Mesodermal cell (in vitro differentiated cells): ENCODE measurements around the gene MUTYH.

Experiments used
- H3K27ac ChIP-seq: 2 replicates; pipeline ENCODE4 v1.7.0; 2013; ENCODE audit warnings: mild to moderate bottlenecking, low read depth, low read length, moderate library complexity; ENCODE audit not compliant: severe bottlenecking
- H3K36me3 ChIP-seq: 2 replicates; pipeline ENCODE4 v1.7.1; 2013; ENCODE audit warnings: mild to moderate bottlenecking, low read length, moderate library complexity; ENCODE audit not compliant: control insufficient read depth, insufficient read depth
- H3K4me1 ChIP-seq: one replicate; pipeline ENCODE4 v1.7.1; 2013; ENCODE audit warnings: mild to moderate bottlenecking, low read length; ENCODE audit not compliant: insufficient read depth, control insufficient read depth, poor library complexity, severe bottlenecking
- H3K4me3 ChIP-seq: 2 replicates; pipeline ENCODE4 v1.7.0; 2013; ENCODE audit warnings: low read length, control low read depth, mild to moderate bottlenecking; ENCODE audit not compliant: insufficient read depth, poor library complexity, severe bottlenecking; ENCODE audit errors: extremely low read depth
- H3K9me3 ChIP-seq: 2 replicates; pipeline ENCODE4 v1.7.1; 2013; ENCODE audit warnings: mild to moderate bottlenecking, low read length, moderate library complexity; ENCODE audit not compliant: control insufficient read depth
- WGBS, 2 experiments: methylation state at CpG; one replicate each; pipeline ENCODE4 v1.1.5; 2013; ENCODE audit warnings: missing lambda C conversion rate in 2 of 2; ENCODE audit not compliant: insufficient coverage in 2 of 2; 5-methylcytosine and 5-hydroxymethylcytosine counted together

The MUTYH gene

GRCh38 chr1:45351508-45351907, 11.3 kb upstream of the MUTYH start:
- WGBS, 2 experiments = 84 to 87% methylated on average over 4 to 5 of the region's 5 CpGs
- Histone ChIP-seq H3K36me3 (peaks cover 3% of the 10 kb centered on the region), H3K27ac (no peak overlapping the region), H3K9me3 (no peaks in the 10 kb centered on the region), H3K4me3 (no peak overlapping the region), H3K4me1 (peaks cover 19% of the 10 kb centered on the region)

GRCh38 chr1:45348966-45349677, 8.9 kb upstream of the MUTYH start:
- 91 to 96% methylated on average over 3 of the region's 3 CpGs for WGBS, 2 experiments
- H3K27ac ChIP-seq = no peak overlapping the region

GRCh38 chr1:45348609-45348965, 8.3 kb upstream of the MUTYH start:
- Histone ChIP-seq H3K4me1 (peaks cover 19% of the 10 kb centered on the region), H3K4me3 (no peak overlapping the region), H3K9me3 (no peaks in the 10 kb centered on the region), H3K27ac (no peak overlapping the region), H3K36me3 (peaks cover 28% of the 10 kb centered on the region)
- 83% methylated on average over 1 of the region's 1 CpG; no CpG with 5 or more reads in 1 of the 2 experiments for WGBS, 2 experiments

More at GRCh38 chr1:45348966-45349677, 8.9 kb upstream of the MUTYH start:
- H3K4me1 ChIP-seq = peaks cover 19% of the 10 kb centered on the region
- no peak overlapping the region for H3K4me3 ChIP-seq
- H3K36me3 ChIP-seq = peaks cover 24% of the 10 kb centered on the region
- no peaks in the 10 kb centered on the region for H3K9me3 ChIP-seq

GRCh38 chr1:45348020-45348419, 7.8 kb upstream of the MUTYH start:
- Histone ChIP-seq H3K4me1 (peaks cover 19% of the 10 kb centered on the region), H3K27ac (no peak overlapping the region), H3K36me3 (peaks cover 34% of the 10 kb centered on the region), H3K9me3 (no peaks in the 10 kb centered on the region), H3K4me3 (no peak overlapping the region)
- no CpG with 5 or more reads among the region's 2 CpGs for WGBS, 2 experiments

GRCh38 chr1:45346473-45346872, 6.2 kb upstream of the MUTYH start:
- Histone ChIP-seq H3K4me3 (no peak overlapping the region), H3K9me3 (no peaks in the 10 kb centered on the region), H3K4me1 (peaks cover 19% of the 10 kb centered on the region), H3K27ac (no peak overlapping the region), H3K36me3 (peaks cover 49% of the 10 kb centered on the region)
- 67 to 86% methylated on average over 1 of the region's 2 CpGs for WGBS, 2 experiments

GRCh38 chr1:45345014-45345413, 4.8 kb upstream of the MUTYH start:
- H3K36me3 ChIP-seq = peaks cover 50% of the 10 kb centered on the region
- no peak overlapping the region for H3K27ac ChIP-seq
- no peaks in the 10 kb centered on the region for H3K9me3 ChIP-seq
- 95 to 97% methylated on average over 13 of the region's 13 CpGs for WGBS, 2 experiments
- peaks cover 27% of the 10 kb centered on the region for H3K4me1 ChIP-seq
- H3K4me3 ChIP-seq = no peak overlapping the region

- peaks cover 27% of the 10 kb centered on the region for H3K4me1 ChIP-seq
- peaks cover 50% of the 10 kb centered on the region for H3K36me3 ChIP-seq
- H3K4me3 ChIP-seq = no peak overlapping the region
- H3K27ac ChIP-seq = no peak overlapping the region
- 92 to 100% methylated on average over 1 to 2 of the region's 2 CpGs for WGBS, 2 experiments
- H3K9me3 ChIP-seq = no peaks in the 10 kb centered on the region
Observed at GRCh38 chr1:45344499-45344898, 4.3 kb upstream of the MUTYH start.

GRCh38 chr1:45340816-45341466, 701 bp upstream of the MUTYH start:
- H3K4me1 ChIP-seq = peaks cover 8% of the 10 kb centered on the region
- peak overlapping the region; percentile 77 for H3K4me3 ChIP-seq
- 17 to 69% methylated on average over 2 to 3 of the region's 6 CpGs for WGBS, 2 experiments
- peaks cover 57% of the 10 kb centered on the region for H3K36me3 ChIP-seq
- peak overlapping the region; percentile 97 for H3K27ac ChIP-seq
- peaks cover 5% of the 10 kb centered on the region for H3K9me3 ChIP-seq

GRCh38 chr1:45337630-45338325, 2.5 kb downstream of the MUTYH start:
- H3K27ac ChIP-seq = no peak overlapping the region
- H3K4me1 ChIP-seq = peaks cover 8% of the 10 kb centered on the region
- peaks cover 5% of the 10 kb centered on the region for H3K9me3 ChIP-seq
- H3K36me3 ChIP-seq = peaks cover 45% of the 10 kb centered on the region
- 100% methylated on average over 2 of the region's 3 CpGs for WGBS, 2 experiments
- H3K4me3 ChIP-seq = no peak overlapping the region

- Histone ChIP-seq H3K36me3 (peaks cover 50% of the 10 kb centered on the region), H3K4me3 (no peak overlapping the region), H3K4me1 (peaks cover 3% of the 10 kb centered on the region), H3K9me3 (peaks cover 5% of the 10 kb centered on the region), H3K27ac (no peak overlapping the region)
- WGBS, 2 experiments = 96 to 98% methylated on average over 4 of the region's 4 CpGs
Observed at GRCh38 chr1:45335855-45336324, 4.3 kb downstream of the MUTYH start.
